ENCODE data around the gene SBF2.

SBF2 gene

GRCh38 chr11:9962722-9963121 is 331.3 kb downstream of the SBF2 start:
- H2BK15ac ChIP-seq (ENCODE audit: low read length): no peak overlapping the region

DNA sequence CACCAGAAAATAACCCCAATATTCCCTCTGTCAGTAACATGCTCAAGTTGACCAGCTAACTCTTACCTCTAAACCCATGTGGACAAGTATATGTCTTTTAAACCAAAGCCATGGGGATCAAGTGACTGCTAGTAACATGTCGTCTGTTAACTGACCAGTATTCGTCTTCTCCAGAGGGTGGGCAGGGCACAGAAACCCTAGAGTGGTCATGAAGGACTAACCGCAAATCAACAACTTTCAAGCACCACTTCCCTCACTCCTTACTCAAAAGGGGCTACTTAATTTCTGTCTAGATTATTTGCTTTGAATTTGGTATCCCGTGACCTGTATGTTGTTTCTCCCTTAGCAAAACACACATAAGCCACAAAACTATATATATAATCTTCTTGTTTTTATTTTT is 336.9 kb downstream of the SBF2 start:
- no CpG with 5 or more reads among the region's 4 CpGs for WGBS, 2 donors (ENCODE audit: extremely low coverage in 2 of 2, insufficient read length in 2 of 2, insufficient replicate concordance in 1 of 2)

More at GRCh38 chr11:9962722-9963121, 331.3 kb downstream of the SBF2 start:
- H3K27ac ChIP-seq (replicated peaks; ENCODE audit: low read length): no peak overlapping the region
- no peak overlapping the region for H4K8ac ChIP-seq (ENCODE audit: low read depth, low read length)
- H3K27me3 ChIP-seq (ENCODE audit: control insufficient read depth in 3 of 3, insufficient read depth in 3 of 3, low read depth in 1 of 3, low read length in 3 of 3): no peaks in the 10 kb centered on the region
- no peak overlapping the region for H3K18ac ChIP-seq (ENCODE audit: low read length)
- H2BK120ac ChIP-seq (ENCODE audit: low read depth, low read length): no peak overlapping the region
- no peak overlapping the region for H3K4me2 ChIP-seq (ENCODE audit: insufficient read depth, low read length, poor library complexity, severe bottlenecking)
- no peak overlapping the region for H3K4ac ChIP-seq (ENCODE audit: low read length)
- H3K4me3 ChIP-seq (ENCODE audit: low read length in 2 of 2): no peak overlapping the region
- no peak for DNase-seq (ENCODE audit: low spot score)
- H2BK5ac ChIP-seq (ENCODE audit: low read length): no peak overlapping the region
- no peak overlapping the region for H2AK5ac ChIP-seq (ENCODE audit: low read depth, low read length)
- no peaks in the 10 kb centered on the region for H3K4me1 ChIP-seq (ENCODE audit: control insufficient read depth in 2 of 2, insufficient read depth in 1 of 2, low read depth in 1 of 2, low read length in 2 of 2)
- no peaks in the 10 kb centered on the region for H3K79me1 ChIP-seq (ENCODE audit: low read depth, low read length)
- peaks cover 0 to 10% of the 10 kb centered on the region in 2 donors for H3K9me3 ChIP-seq (replicated peaks in 1 of 2; ENCODE audit: control insufficient read depth in 2 of 2, insufficient read depth in 1 of 2, low read depth in 1 of 2, low read length in 2 of 2)
- H3K9ac ChIP-seq (ENCODE audit: low read depth, low read length, poor library complexity): no peak overlapping the region
- no peak overlapping the region for H2BK12ac ChIP-seq (ENCODE audit: low read length)
- H4K91ac ChIP-seq (ENCODE audit: low read depth, low read length, poor library complexity): no peak overlapping the region
- no peak overlapping the region for H3K23ac ChIP-seq (ENCODE audit: low read depth, low read length, poor library complexity)
- no peak overlapping the region for H2AFZ ChIP-seq (ENCODE audit: low read length)
- peaks cover 8 to 33% of the 10 kb centered on the region in 2 donors for H3K36me3 ChIP-seq (replicated peaks in 1 of 2; ENCODE audit: control insufficient read depth in 2 of 2, insufficient read depth in 2 of 2, low read length in 2 of 2)
- no peak overlapping the region for H3K14ac ChIP-seq (ENCODE audit: low read length)

DNA sequence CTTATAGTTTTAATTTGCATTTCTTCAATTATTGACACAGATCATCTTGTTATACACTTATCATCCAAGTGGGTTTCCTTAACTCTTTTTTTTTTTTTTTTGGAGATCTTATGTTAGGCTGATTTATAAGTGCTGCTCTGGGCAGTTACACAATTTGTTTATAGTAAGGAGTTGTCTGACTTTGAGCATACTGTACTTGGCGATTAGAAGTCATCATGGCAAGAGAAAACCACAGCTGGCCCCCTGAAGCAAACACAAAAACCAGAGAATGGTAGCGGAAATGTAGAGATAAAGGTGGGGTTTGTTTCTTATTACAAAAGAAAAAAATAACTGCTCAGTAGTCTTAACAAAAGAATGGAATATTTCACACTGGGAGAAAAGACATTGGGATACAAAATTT is 337.5 kb downstream of the SBF2 start:
- Histone ChIP-seq H2BK12ac (ENCODE audit: low read length) (no peak overlapping the region), H3K4ac (ENCODE audit: low read length) (no peak overlapping the region), H3K23ac (ENCODE audit: low read depth, low read length, poor library complexity) (no peak overlapping the region), H2BK120ac (ENCODE audit: low read depth, low read length) (no peak overlapping the region), H3K27me3 (ENCODE audit: control insufficient read depth in 3 of 3, insufficient read depth in 3 of 3, low read depth in 1 of 3, low read length in 3 of 3) (no peaks in the 10 kb centered on the region), H3K14ac (ENCODE audit: low read length) (no peak overlapping the region), H4K8ac (ENCODE audit: low read depth, low read length) (no peak overlapping the region), H3K18ac (ENCODE audit: low read length) (no peak overlapping the region), H4K91ac (ENCODE audit: low read depth, low read length, poor library complexity) (no peak overlapping the region), H2BK15ac (ENCODE audit: low read length) (no peak overlapping the region), H3K79me1 (ENCODE audit: low read depth, low read length) (no peaks in the 10 kb centered on the region), H3K9ac (ENCODE audit: low read depth, low read length, poor library complexity) (no peak overlapping the region), H3K4me1 (ENCODE audit: control insufficient read depth in 2 of 2, insufficient read depth in 1 of 2, low read depth in 1 of 2, low read length in 2 of 2) (peaks cover 0 to 4% of the 10 kb centered on the region in 2 donors), H2AK5ac (ENCODE audit: low read depth, low read length) (no peak overlapping the region), H3K4me2 (ENCODE audit: insufficient read depth, low read length, poor library complexity, severe bottlenecking) (no peak overlapping the region), H3K4me3 (ENCODE audit: low read length in 2 of 2) (no peak overlapping the region), H3K36me3 (replicated peaks in 1 of 2; ENCODE audit: control insufficient read depth in 2 of 2, insufficient read depth in 2 of 2, low read length in 2 of 2) (peaks cover 6 to 25% of the 10 kb centered on the region in 2 donors), H3K27ac (replicated peaks; ENCODE audit: low read length) (no peak overlapping the region), H2AFZ (ENCODE audit: low read length) (no peak overlapping the region), H2BK5ac (ENCODE audit: low read length) (no peak overlapping the region), H3K9me3 (replicated peaks in 1 of 2; ENCODE audit: control insufficient read depth in 2 of 2, insufficient read depth in 1 of 2, low read depth in 1 of 2, low read length in 2 of 2) (peaks cover 0 to 5% of the 10 kb centered on the region in 2 donors)
- WGBS, 2 donors (ENCODE audit: extremely low coverage in 2 of 2, insufficient read length in 2 of 2, insufficient replicate concordance in 1 of 2): no CpG with 5 or more reads among the region's 2 CpGs
- DNase-seq (ENCODE audit: low spot score): no peak

More for the DNA sequence above, 336.9 kb downstream of the SBF2 start:
- Histone ChIP-seq H3K4me1 (ENCODE audit: control insufficient read depth in 2 of 2, insufficient read depth in 1 of 2, low read depth in 1 of 2, low read length in 2 of 2) (no peaks in the 10 kb centered on the region), H4K8ac (ENCODE audit: low read depth, low read length) (no peak overlapping the region), H3K36me3 (replicated peaks in 1 of 2; ENCODE audit: control insufficient read depth in 2 of 2, insufficient read depth in 2 of 2, low read length in 2 of 2) (peaks cover 8 to 28% of the 10 kb centered on the region in 2 donors), H2BK12ac (ENCODE audit: low read length) (no peak overlapping the region), H3K4me2 (ENCODE audit: insufficient read depth, low read length, poor library complexity, severe bottlenecking) (no peak overlapping the region), H2BK120ac (ENCODE audit: low read depth, low read length) (no peak overlapping the region), H3K18ac (ENCODE audit: low read length) (no peak overlapping the region), H2BK5ac (ENCODE audit: low read length) (no peak overlapping the region), H3K79me1 (ENCODE audit: low read depth, low read length) (no peaks in the 10 kb centered on the region), H3K4ac (ENCODE audit: low read length) (no peak overlapping the region), H3K14ac (ENCODE audit: low read length) (no peak overlapping the region), H2AK5ac (ENCODE audit: low read depth, low read length) (no peak overlapping the region), H3K4me3 (ENCODE audit: low read length in 2 of 2) (no peak overlapping the region), H2AFZ (ENCODE audit: low read length) (no peak overlapping the region), H3K27me3 (ENCODE audit: control insufficient read depth in 3 of 3, insufficient read depth in 3 of 3, low read depth in 1 of 3, low read length in 3 of 3) (no peaks in the 10 kb centered on the region), H2BK15ac (ENCODE audit: low read length) (no peak overlapping the region), H3K9me3 (replicated peaks in 1 of 2; ENCODE audit: control insufficient read depth in 2 of 2, insufficient read depth in 1 of 2, low read depth in 1 of 2, low read length in 2 of 2) (peaks cover 0 to 5% of the 10 kb centered on the region in 2 donors), H3K23ac (ENCODE audit: low read depth, low read length, poor library complexity) (no peak overlapping the region), H3K9ac (ENCODE audit: low read depth, low read length, poor library complexity) (no peak overlapping the region), H3K27ac (replicated peaks; ENCODE audit: low read length) (no peak overlapping the region), H4K91ac (ENCODE audit: low read depth, low read length, poor library complexity) (no peak overlapping the region)
- DNase-seq (ENCODE audit: low spot score): no peak

DNA sequence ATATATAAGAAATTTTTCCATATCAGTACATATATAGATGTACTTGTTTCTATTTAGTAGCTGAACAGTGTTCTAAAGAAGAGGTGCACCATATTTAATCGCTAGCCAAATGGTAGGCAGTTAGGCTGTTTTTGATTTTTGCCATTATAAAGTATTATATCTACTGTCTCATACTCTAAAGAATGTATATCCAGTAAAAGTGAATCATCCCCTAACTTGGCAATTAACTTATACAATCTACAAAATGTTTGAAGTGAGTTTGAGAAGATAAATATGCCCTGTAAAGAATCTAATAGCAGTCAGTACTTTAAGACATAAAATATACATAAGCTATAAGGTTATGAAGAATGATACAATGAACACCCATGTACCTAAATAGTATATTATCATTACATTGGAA is 338.6 kb downstream of the SBF2 start:
- Histone ChIP-seq H3K36me3 (replicated peaks in 1 of 2; ENCODE audit: control insufficient read depth in 2 of 2, insufficient read depth in 2 of 2, low read length in 2 of 2) (peaks cover 6 to 21% of the 10 kb centered on the region in 2 donors), H3K4me1 (ENCODE audit: control insufficient read depth in 2 of 2, insufficient read depth in 1 of 2, low read depth in 1 of 2, low read length in 2 of 2) (peaks cover 0 to 4% of the 10 kb centered on the region in 2 donors), H3K9ac (ENCODE audit: low read depth, low read length, poor library complexity) (no peak overlapping the region), H3K18ac (ENCODE audit: low read length) (no peak overlapping the region), H2BK15ac (ENCODE audit: low read length) (no peak overlapping the region), H3K79me1 (ENCODE audit: low read depth, low read length) (no peaks in the 10 kb centered on the region), H2AK5ac (ENCODE audit: low read depth, low read length) (no peak overlapping the region), H3K9me3 (replicated peaks in 1 of 2; ENCODE audit: control insufficient read depth in 2 of 2, insufficient read depth in 1 of 2, low read depth in 1 of 2, low read length in 2 of 2) (peaks cover 0 to 5% of the 10 kb centered on the region in 2 donors), H2BK12ac (ENCODE audit: low read length) (no peak overlapping the region), H4K8ac (ENCODE audit: low read depth, low read length) (no peak overlapping the region), H4K91ac (ENCODE audit: low read depth, low read length, poor library complexity) (no peak overlapping the region), H2BK5ac (ENCODE audit: low read length) (no peak overlapping the region), H3K27me3 (ENCODE audit: control insufficient read depth in 3 of 3, insufficient read depth in 3 of 3, low read depth in 1 of 3, low read length in 3 of 3) (no peaks in the 10 kb centered on the region), H2AFZ (ENCODE audit: low read length) (no peak overlapping the region), H3K4me2 (ENCODE audit: insufficient read depth, low read length, poor library complexity, severe bottlenecking) (no peak overlapping the region), H2BK120ac (ENCODE audit: low read depth, low read length) (no peak overlapping the region), H3K14ac (ENCODE audit: low read length) (no peak overlapping the region), H3K4ac (ENCODE audit: low read length) (no peak overlapping the region), H3K27ac (replicated peaks; ENCODE audit: low read length) (no peak overlapping the region), H3K23ac (ENCODE audit: low read depth, low read length, poor library complexity) (no peak overlapping the region), H3K4me3 (ENCODE audit: low read length in 2 of 2) (no peak overlapping the region)
- DNase-seq (ENCODE audit: low spot score): no peak
- WGBS, 2 donors (ENCODE audit: extremely low coverage in 2 of 2, insufficient read length in 2 of 2, insufficient replicate concordance in 1 of 2): no CpG with 5 or more reads among the region's 1 CpG
